H9 (cell line): ENCODE results near the gene SLC9A5. TPM values are rescaled to one million over a fixed set of nuclear protein-coding genes. Genes with fewer than 3 reads are reported as not detected.

Source experiments
- DNase-seq: peaks from one replicate; pipeline ENCODE4 v3.0.0-alpha.2; 2017
- H2AFZ ChIP-seq: one replicate; pipeline ENCODE4 v1.6.1; 2013; ENCODE audit warnings: mild to moderate bottlenecking, low read length, control low read depth, moderate library complexity
- H2AK5ac ChIP-seq: 2 replicates; pipeline ENCODE4 v1.6.1; 2013; ENCODE audit warnings: low read length, control low read depth, mixed read lengths; ENCODE audit not compliant: insufficient read length
- H2BK120ac ChIP-seq: one replicate; pipeline ENCODE4 v1.6.1; 2013; ENCODE audit warnings: low read depth, mild to moderate bottlenecking, low read length, control low read depth, inconsistent platforms; ENCODE audit not compliant: poor library complexity, severe bottlenecking
- H2BK12ac ChIP-seq: 2 replicates; pipeline ENCODE4 v1.6.1; 2013; ENCODE audit warnings: low read length, control low read depth, mixed read lengths, low read depth; ENCODE audit not compliant: insufficient read length
- H2BK15ac ChIP-seq: 2 replicates; pipeline ENCODE4 v1.6.1; 2013; ENCODE audit warnings: low read depth, low read length, control low read depth
- H2BK20ac ChIP-seq: one replicate; pipeline ENCODE4 v1.6.1; 2013; ENCODE audit warnings: low read depth, mild to moderate bottlenecking, low read length, control low read depth, inconsistent platforms; ENCODE audit not compliant: poor library complexity, severe bottlenecking
- H2BK5ac ChIP-seq: 2 replicates; pipeline ENCODE4 v1.6.1; 2013; ENCODE audit warnings: low read length, control low read depth, mixed read lengths; ENCODE audit not compliant: insufficient read length
- H3K14ac ChIP-seq: 2 replicates; pipeline ENCODE4 v1.6.1; 2013; ENCODE audit warnings: low read length, control low read depth; ENCODE audit not compliant: insufficient read depth
- H3K18ac ChIP-seq: 2 replicates; pipeline ENCODE4 v1.6.1; 2013; ENCODE audit warnings: low read depth, mild to moderate bottlenecking, mixed read lengths, low read length, control low read depth; ENCODE audit not compliant: insufficient read length
- H3K23ac ChIP-seq: 2 replicates; pipeline ENCODE4 v1.6.1; 2013; ENCODE audit warnings: low read length, control low read depth, mixed read lengths, low read depth; ENCODE audit not compliant: insufficient read length
- H3K23me2 ChIP-seq: 2 replicates; pipeline ENCODE4 v1.6.1; 2013; ENCODE audit warnings: low read depth, mild to moderate bottlenecking, mixed read lengths, low read length, control low read depth; ENCODE audit not compliant: insufficient read length, poor library complexity, severe bottlenecking
- H3K27ac ChIP-seq: 2 replicates; pipeline ENCODE4 v1.5.1; 2013; ENCODE audit warnings: low read length, control low read depth, mixed read lengths, low read depth; ENCODE audit not compliant: insufficient read length
- H3K27me3 ChIP-seq: 2 replicates; pipeline ENCODE4 v1.6.1; 2013; ENCODE audit warnings: low read length, control low read depth, inconsistent platforms; ENCODE audit not compliant: insufficient read depth
- H3K4ac ChIP-seq: 2 replicates; pipeline ENCODE4 v1.6.1; 2013; ENCODE audit warnings: low read depth, mild to moderate bottlenecking, control low read depth, inconsistent platforms, low read length, moderate library complexity
- H3K4me1 ChIP-seq: 2 replicates; pipeline ENCODE4 v1.6.1; 2013; ENCODE audit warnings: low read length, control low read depth, inconsistent platforms; ENCODE audit not compliant: insufficient read depth
- H3K4me2 ChIP-seq: 2 replicates; pipeline ENCODE4 v1.6.1; 2013; ENCODE audit warnings: low read length, control low read depth, mixed read lengths; ENCODE audit not compliant: insufficient read length, insufficient read depth
- H3K56ac ChIP-seq: 2 replicates; pipeline ENCODE4 v1.6.1; 2013; ENCODE audit warnings: low read depth, mild to moderate bottlenecking, mixed read lengths, low read length, control low read depth; ENCODE audit not compliant: insufficient read length
- H3K79me1 ChIP-seq: 2 replicates; pipeline ENCODE4 v1.6.1; 2013; ENCODE audit warnings: low read depth, mild to moderate bottlenecking, moderate library complexity, low read length, control low read depth, inconsistent platforms; ENCODE audit not compliant: insufficient read depth, poor library complexity, severe bottlenecking
- H3K79me2 ChIP-seq: 2 replicates; pipeline ENCODE4 v1.6.1; 2013; ENCODE audit warnings: low read length, control low read depth, inconsistent platforms; ENCODE audit not compliant: insufficient read depth
- H3K9ac ChIP-seq: 2 replicates; pipeline ENCODE4 v1.6.1; 2013; ENCODE audit warnings: low read length, control low read depth, mixed read lengths; ENCODE audit not compliant: insufficient read length; ENCODE audit errors: extremely low read depth
- H3K9me3 ChIP-seq: one replicate; pipeline ENCODE4 v1.6.1; 2013; ENCODE audit warnings: low read depth, low read length, inconsistent platforms; ENCODE audit not compliant: control insufficient read depth
- H3T11ph ChIP-seq: one replicate; pipeline ENCODE4 v1.6.1; 2013; ENCODE audit warnings: mild to moderate bottlenecking, low read length, control low read depth, inconsistent platforms
- H4K20me1 ChIP-seq: one replicate; pipeline ENCODE4 v1.6.1; 2013; ENCODE audit not compliant: control insufficient read depth, insufficient read length, insufficient read depth
- H4K5ac ChIP-seq: 2 replicates; pipeline ENCODE4 v1.6.1; 2013; ENCODE audit warnings: low read depth, mild to moderate bottlenecking, mixed read lengths, low read length, control low read depth; ENCODE audit not compliant: insufficient read length
- H4K8ac ChIP-seq: replicated peaks from 2 replicates; pipeline ENCODE4 v1.6.1; 2013; ENCODE audit warnings: low read length, control low read depth, mixed read lengths, low read depth; ENCODE audit not compliant: insufficient read length
- H4K91ac ChIP-seq: 2 replicates; pipeline ENCODE4 v1.6.1; 2013; ENCODE audit warnings: low read depth, mild to moderate bottlenecking, moderate library complexity, mixed read lengths, low read length, control low read depth; ENCODE audit not compliant: insufficient read length
- H3K27ac Mint-ChIP-seq, 3 experiments: 2 replicates in 2 of 3; 3 replicates in 1 of 3; pipeline ENCODE4 v1.8.0; 2020 to 2021; ENCODE audit warnings: mixed read lengths in 3 of 3, mild to moderate bottlenecking in 1 of 3, moderate library complexity in 1 of 3
- H3K27me3 Mint-ChIP-seq: 2 replicates; pipeline ENCODE4 v1.8.0; 2021; ENCODE audit warnings: low read depth, mild to moderate bottlenecking, moderate library complexity, mixed read lengths
- H3K36me3 Mint-ChIP-seq, 3 experiments: 2 replicates in 2 of 3; 3 replicates in 1 of 3; pipeline ENCODE4 v1.8.0; 2020 to 2021; ENCODE audit warnings: low read depth in 3 of 3, mixed read lengths in 3 of 3; ENCODE audit not compliant: insufficient read depth in 1 of 3
- H3K4me1 Mint-ChIP-seq, 2 experiments: 2 replicates each; pipeline ENCODE4 v1.8.0; 2020; ENCODE audit warnings: mixed read lengths in 2 of 2
- H3K4me3 Mint-ChIP-seq, 2 experiments: 2 replicates in 1 of 2; 3 replicates in 1 of 2; pipeline ENCODE4 v1.8.0; 2020 to 2021; ENCODE audit warnings: mild to moderate bottlenecking in 2 of 2, mixed read lengths in 2 of 2, moderate library complexity in 1 of 2
- H3K9me3 Mint-ChIP-seq, 2 experiments: 2 replicates in 1 of 2; 3 replicates in 1 of 2; pipeline ENCODE4 v1.8.0; 2020; ENCODE audit warnings: mild to moderate bottlenecking in 2 of 2, mixed read lengths in 2 of 2, moderate library complexity in 1 of 2
- CTCF ChIP-seq: fragments of 200-600 bp; sonication (generic); conservative IDR thresholded peaks from 3 replicates; pipeline ENCODE4 v1.8.0; 2021; ENCODE audit warnings: antibody characterized with exemption, mild to moderate bottlenecking
- WGBS: extraction: QIAGEN DNeasy Blood & Tissue Kit; methylation state at CpG from one replicate; pipeline ENCODE4 v1.1.7; 2013; ENCODE audit warnings: missing lambda C conversion rate, low lambda C conversion rate, mixed read lengths; ENCODE audit not compliant: insufficient read length; ENCODE audit errors: extremely low coverage; 5-methylcytosine and 5-hydroxymethylcytosine counted together
- total RNA-seq: library from RNA; stranded (reverse); gene quantifications from 2 replicates; pipeline ENCODE4 v1.2.1, GENCODE V29; 2021

SLC9A5 gene
- total RNA-seq, 1 experiment from 2014 or later, result 9.1 TPM

- peak; percentile 73 for TF ChIP-seq CTCF
- Histone ChIP-seq H2BK5ac (no peak within 1 kb of the TSS), H4K5ac (no peak within 1 kb of the TSS), H2BK20ac (no peak within 1 kb of the TSS), H3K4ac (no peak within 1 kb of the TSS), H3K23me2 (no peaks in the 10 kb centered on the region), H3K23ac (no peak within 1 kb of the TSS), H3K27ac (no peak within 1 kb of the TSS), H3K27me3 (no peaks in the 10 kb centered on the region), H3K9ac (no peak within 1 kb of the TSS), H2AK5ac (no peak within 1 kb of the TSS), H2AFZ (no peak within 1 kb of the TSS), H2BK12ac (no peak within 1 kb of the TSS), H3K4me2 (peak within 1 kb of the TSS; percentile 47), H2BK15ac (no peak within 1 kb of the TSS), H3K9me3 (no peaks in the 10 kb centered on the region), H3K79me2 (no peaks in the 10 kb centered on the region), H3K14ac (no peak within 1 kb of the TSS), H4K20me1 (no peaks in the 10 kb centered on the region), H3K18ac (no peak within 1 kb of the TSS), H3K79me1 (no peaks in the 10 kb centered on the region), H3T11ph (no peak within 1 kb of the TSS), H4K8ac (no peak within 1 kb of the TSS), H3K56ac (no peak within 1 kb of the TSS), H4K91ac (no peak within 1 kb of the TSS), H3K4me1 (no peaks in the 10 kb centered on the region), H2BK120ac (no peak within 1 kb of the TSS)
- Mint-ChIP-seq H3K27me3 (0 out of 2 replicates have a peak, but pooled peaks cover 2% of the 10 kb centered on the region), H3K4me1 (peaks cover 7 to 12% of the 10 kb centered on the region in 2 experiments), H3K9me3 (no peaks in the 10 kb centered on the region), H3K27ac (peak within 1 kb of the TSS; percentile 68 to 94 (median 70); a peak in 5 of 7 replicates), H3K36me3 (peaks cover 30 to 68% (median 44%) of the 10 kb centered on the region in 3 experiments), H3K4me3 (peak within 1 kb of the TSS; percentile 71 to 80)
- peak; percentile 92 for DNase-seq
- no CpG with 5 or more reads among the region's 61 CpGs for WGBS
Measured at GRCh38 chr16:67199011-67199807, 49.6 kb upstream of the SLC9A5 start, which contains the start of gene ELMO3. ELMO3 (plus strand) TSS chr16:67199131; CDS start chr16:67199327, 196 bp downstream.
